Stimulated activated naive CD8-positive, alpha-beta T cell treated with anti-CD3 and anti-CD28 coated beads, Interleukin-15, amount 100 ng/mL, for 72 hours (primary cell): ENCODE measurements around the gene MBLAC1.
A peak's percentile ranks its signal among the peaks of the same experiment; 100 is the strongest.

Experiments
- ATAC-seq: fragments of 150-1000 bp; cut with Tn5 transposase; 2 replicates; pipeline ENCODE4 v1.10.0; 2021; ENCODE audit warnings: mild to moderate bottlenecking, moderate library complexity
- DNase-seq, 2 donors: peaks; one replicate each; pipeline ENCODE4 v3.0.0; 2021 to 2022
- H3K27ac Mint-ChIP-seq, 2 donors: one replicate each; pipeline ENCODE4 v1.8.0; 2022; ENCODE audit warnings: mild to moderate bottlenecking in 2 of 2, mixed read lengths in 2 of 2, moderate library complexity in 2 of 2
- H3K27me3 Mint-ChIP-seq: one replicate; pipeline ENCODE4 v1.8.0; 2022; ENCODE audit warnings: mixed read lengths
- H3K4me1 Mint-ChIP-seq: one replicate; pipeline ENCODE4 v1.8.0; 2022; ENCODE audit warnings: mild to moderate bottlenecking, mixed read lengths
- H3K4me3 Mint-ChIP-seq, 2 donors: one replicate each; pipeline ENCODE4 v1.8.0; 2022; ENCODE audit warnings: mild to moderate bottlenecking in 2 of 2, mixed read lengths in 2 of 2, moderate library complexity in 1 of 2
- H3K9me3 Mint-ChIP-seq, 2 donors: one replicate each; pipeline ENCODE4 v1.8.0; 2022; ENCODE audit warnings: mixed read lengths in 2 of 2

Gene MBLAC1

DNA sequence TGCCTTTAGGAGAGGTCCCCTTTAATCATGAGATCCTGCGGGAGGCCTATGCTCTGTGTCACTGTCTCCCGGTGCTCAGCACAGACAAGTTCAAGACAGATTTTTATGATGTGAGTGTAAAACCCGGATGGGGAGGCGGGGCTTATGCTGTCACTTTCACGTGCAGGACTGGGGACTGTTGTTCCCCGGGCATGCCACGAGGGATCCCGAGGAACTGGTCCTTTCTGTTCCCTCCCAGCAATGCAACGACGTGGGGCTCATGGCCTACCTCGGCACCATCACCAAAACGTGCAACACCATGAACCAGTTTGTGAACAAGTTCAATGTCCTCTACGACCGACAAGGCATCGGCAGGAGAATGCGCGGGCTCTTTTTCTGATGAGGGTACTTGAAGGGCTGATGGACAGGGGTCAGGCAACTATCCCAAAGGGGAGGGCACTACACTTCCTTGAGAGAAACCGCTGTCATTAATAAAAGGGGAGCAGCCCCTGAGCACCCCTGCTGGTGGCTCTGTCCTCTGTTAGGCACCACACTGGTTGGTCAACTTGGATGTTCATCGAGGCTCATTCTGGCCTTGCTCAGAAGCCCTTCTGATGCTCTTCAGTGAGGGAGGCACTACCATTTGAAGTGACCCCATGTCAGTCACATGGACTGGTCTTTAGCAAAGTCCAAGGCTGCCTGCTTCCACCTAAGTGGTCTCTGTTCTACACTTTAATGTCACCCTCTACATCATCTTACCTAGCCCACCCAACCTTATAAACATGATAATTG, 35.2 kb upstream of the MBLAC1 start:
- DNase-seq (peak in 1 of 2 donors; percentile 23), ATAC-seq (peak; percentile 26)
- Mint-ChIP-seq H3K4me3 (peak overlapping the region in 1 of 2 donors; percentile 23), H3K4me1 (peaks cover 76% of the 10 kb centered on the region), H3K27ac (peak overlapping the region in 1 of 2 donors; percentile 87), H3K27me3 (no peaks in the 10 kb centered on the region), H3K9me3 (no peaks in the 10 kb centered on the region)

- Mint-ChIP-seq H3K27me3 (no peaks in the 10 kb centered on the region), H3K9me3 (no peaks in the 10 kb centered on the region), H3K4me1 (peaks cover 80% of the 10 kb centered on the region), H3K4me3 (no peak overlapping the region), H3K27ac (peak overlapping the region in 1 of 2 donors; percentile 93)
- ATAC-seq (no peak), DNase-seq (no peak)
Observed at GRCh38 chr7:100093054-100093453, 33.7 kb upstream of the MBLAC1 start.

DNA sequence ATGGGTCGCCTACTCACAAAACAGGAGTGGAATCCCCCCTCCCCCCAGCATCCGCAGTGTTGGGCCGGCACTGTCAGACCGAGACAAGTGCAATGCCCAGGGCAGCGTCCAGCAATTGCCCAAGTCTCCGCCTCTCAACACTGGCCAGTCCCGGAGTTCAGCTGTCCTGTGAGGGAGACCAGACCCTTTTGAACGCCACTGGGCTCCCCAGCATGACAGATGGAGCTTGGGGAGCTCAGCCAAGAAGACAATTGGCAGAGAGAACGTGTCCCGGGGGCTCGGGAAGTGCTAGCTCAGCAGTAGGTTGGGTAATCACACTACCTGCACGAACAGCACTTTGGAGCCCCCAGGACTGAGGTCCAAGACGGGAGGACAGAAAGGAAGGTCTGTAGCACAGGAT, 33.3 kb upstream of the MBLAC1 start:
- H3K4me1 Mint-ChIP-seq, result peaks cover 82% of the 10 kb centered on the region
- no peak for ATAC-seq
- no peak for DNase-seq
- no peaks in the 10 kb centered on the region for H3K27me3 Mint-ChIP-seq
- H3K9me3 Mint-ChIP-seq, result no peaks in the 10 kb centered on the region
- H3K4me3 Mint-ChIP-seq, result peak overlapping the region in 1 of 2 donors; percentile 18
- H3K27ac Mint-ChIP-seq, result peak overlapping the region in 1 of 2 donors; percentile 93

DNA sequence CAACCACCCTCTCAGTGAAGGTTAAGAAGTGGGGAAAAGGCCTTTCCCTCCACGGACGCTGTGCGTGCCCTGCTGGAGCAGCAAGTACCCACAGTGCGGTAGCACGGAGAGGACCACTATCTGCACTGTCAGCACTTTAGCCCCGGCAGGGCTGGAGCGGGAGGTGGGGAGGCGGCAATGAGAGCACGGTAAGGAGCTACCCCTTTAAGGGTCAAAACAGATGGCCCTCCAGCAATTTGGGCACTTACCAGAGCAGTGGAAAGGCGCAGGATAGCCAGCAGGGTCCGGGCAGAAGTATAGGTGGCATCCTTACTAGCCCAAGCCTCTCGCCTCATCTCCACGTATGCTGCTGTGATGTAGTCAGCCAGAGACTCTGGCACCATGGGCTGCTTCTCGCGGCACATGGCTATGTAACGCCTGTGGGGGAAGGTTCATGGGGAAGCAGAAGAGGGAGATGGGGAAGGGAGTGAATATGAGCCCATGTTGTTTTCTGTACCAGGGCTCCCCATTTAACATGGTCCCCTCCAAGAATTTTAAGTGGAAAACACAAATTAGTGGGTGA, 32.8 kb upstream of the MBLAC1 start:
- Mint-ChIP-seq H3K27ac (peak overlapping the region in 1 of 2 donors; percentile 93), H3K27me3 (no peaks in the 10 kb centered on the region), H3K4me3 (peak overlapping the region in 1 of 2 donors; percentile 18), H3K4me1 (peaks cover 87% of the 10 kb centered on the region), H3K9me3 (no peaks in the 10 kb centered on the region)
- no peak for DNase-seq
- ATAC-seq, result no peak

GRCh38 chr7:100095289-100095688, 31.5 kb upstream of the MBLAC1 start:
- Mint-ChIP-seq H3K4me3 (no peak overlapping the region), H3K27ac (peak overlapping the region in 1 of 2 donors; percentile 87), H3K27me3 (no peaks in the 10 kb centered on the region), H3K9me3 (no peaks in the 10 kb centered on the region), H3K4me1 (peaks cover 88% of the 10 kb centered on the region)
- DNase-seq (no peak), ATAC-seq (no peak)

- no peaks in the 10 kb centered on the region for H3K9me3 Mint-ChIP-seq
- peak overlapping the region in 1 of 2 donors; percentile 5 for H3K4me3 Mint-ChIP-seq
- ATAC-seq, result no peak
- H3K4me1 Mint-ChIP-seq, result peaks cover 88% of the 10 kb centered on the region
- peak overlapping the region in 1 of 2 donors; percentile 87 for H3K27ac Mint-ChIP-seq
- H3K27me3 Mint-ChIP-seq, result no peaks in the 10 kb centered on the region
- no peak for DNase-seq
Observed at GRCh38 chr7:100095704-100096103, 31.1 kb upstream of the MBLAC1 start.

DNA sequence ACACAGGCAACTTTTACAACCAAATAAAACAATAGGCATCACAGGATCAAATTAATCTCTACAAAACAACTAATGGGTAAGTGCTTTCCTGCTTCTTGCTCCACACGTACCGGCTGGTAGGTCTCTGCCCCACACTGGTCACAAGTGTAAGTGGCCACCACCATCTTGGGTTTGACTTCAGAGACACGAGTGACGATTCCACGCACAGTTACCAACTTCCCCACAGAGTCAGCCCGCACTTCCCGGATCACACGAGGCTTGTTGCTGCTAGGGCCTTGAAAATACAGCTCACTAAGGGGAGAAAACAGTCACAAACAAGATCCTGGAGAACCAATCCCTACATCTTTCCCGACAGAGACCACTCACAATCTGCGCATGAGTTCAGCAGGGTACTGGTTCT, 27.9 kb upstream of the MBLAC1 start:
- DNase-seq (no peak), ATAC-seq (no peak)
- Mint-ChIP-seq H3K27me3 (no peaks in the 10 kb centered on the region), H3K4me3 (peak overlapping the region; percentile 94 to 95), H3K9me3 (no peaks in the 10 kb centered on the region), H3K27ac (peak overlapping the region; percentile 3 to 100), H3K4me1 (peaks cover 71% of the 10 kb centered on the region)

- Mint-ChIP-seq H3K27me3 (no peaks in the 10 kb centered on the region), H3K4me3 (peak overlapping the region; percentile 94 to 95), H3K9me3 (no peaks in the 10 kb centered on the region), H3K27ac (peak overlapping the region in 1 of 2 donors; percentile 100), H3K4me1 (peaks cover 68% of the 10 kb centered on the region)
- ATAC-seq, result no peak
- DNase-seq, result no peak
Observed at GRCh38 chr7:100099452-100099851, 27.3 kb upstream of the MBLAC1 start.

DNA sequence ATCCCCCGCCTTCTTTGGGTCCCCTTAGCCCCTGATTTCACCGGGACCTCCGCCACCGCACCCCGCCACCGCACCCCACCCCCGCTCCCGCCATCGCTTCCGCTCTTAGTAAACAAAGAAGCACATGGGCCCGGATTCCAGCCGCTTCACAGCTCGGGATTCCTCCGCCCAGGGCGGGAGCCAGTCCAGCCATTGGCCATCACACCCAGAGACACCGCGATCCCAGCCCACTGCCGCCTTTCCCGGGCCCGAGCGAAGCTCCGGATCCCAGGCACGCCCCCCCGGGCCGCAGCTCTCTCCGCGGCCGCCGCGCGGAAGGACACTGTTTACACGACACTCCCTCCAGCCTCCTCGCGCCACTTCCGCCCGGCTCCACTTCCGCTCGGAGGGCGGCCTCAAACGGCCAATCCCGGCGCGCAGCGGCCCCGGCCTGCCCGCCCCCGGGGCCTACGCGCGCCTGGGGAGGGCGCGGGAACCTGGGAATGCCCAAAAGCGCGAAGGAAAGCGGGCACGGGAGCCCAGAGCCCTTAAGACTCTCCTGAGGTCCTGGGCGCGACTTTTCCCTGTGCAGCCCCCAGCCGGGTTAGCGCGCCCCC, 26.2 kb upstream of the MBLAC1 start:
- Mint-ChIP-seq H3K27me3 (no peaks in the 10 kb centered on the region), H3K9me3 (no peaks in the 10 kb centered on the region), H3K4me3 (peak overlapping the region; percentile 94 to 95), H3K4me1 (peaks cover 61% of the 10 kb centered on the region), H3K27ac (peak overlapping the region; percentile 97 to 100)
- DNase-seq, result peak; percentile 88 to 89
- ATAC-seq, result peak; percentile 83

DNA sequence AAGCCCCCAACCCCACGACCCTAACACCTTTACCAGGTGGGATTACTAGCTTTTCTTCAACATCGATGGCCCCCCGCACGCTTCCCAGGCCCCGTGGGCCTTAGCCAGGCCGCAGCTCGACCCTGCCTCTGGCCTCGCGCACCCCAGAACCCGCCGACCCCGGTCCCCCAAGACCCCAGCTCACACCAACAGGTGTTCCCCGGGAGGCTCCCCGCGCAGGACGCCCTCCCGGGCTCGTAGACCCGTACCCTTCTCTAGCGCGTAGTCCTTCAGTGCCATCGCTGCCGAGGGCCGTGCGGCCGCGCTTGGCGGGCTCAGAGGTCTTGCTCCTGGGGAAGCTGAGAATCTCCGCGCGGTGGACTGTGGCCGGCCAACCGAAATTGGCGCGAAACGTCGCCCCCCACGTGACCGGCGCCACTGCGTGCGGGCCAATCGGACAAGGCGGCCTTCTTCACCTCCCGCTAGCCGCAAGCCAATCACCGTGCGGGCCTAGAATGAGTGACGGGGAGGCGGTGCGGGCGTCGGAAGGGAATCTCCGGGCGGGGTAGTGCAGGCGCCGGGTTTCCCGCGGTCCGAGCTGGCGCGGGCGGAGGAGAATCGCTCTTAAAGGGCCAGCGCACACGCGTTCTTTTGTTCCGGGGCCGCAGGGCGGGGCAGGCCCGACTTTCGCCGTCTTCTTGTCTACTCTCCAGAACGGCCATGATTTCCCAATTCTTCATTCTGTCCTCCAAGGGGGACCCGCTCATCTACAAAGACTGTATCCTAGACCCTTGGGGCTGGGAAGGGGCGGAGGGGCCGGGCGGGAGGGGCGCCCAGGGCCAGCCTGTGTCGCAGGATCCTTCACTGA, 25.5 kb upstream of the MBLAC1 start, which contains the start of the genes AP4M1 and MCM7:
Gene AP4M1, plus strand, starts transcription at position 628 of the 847 bp plus-strand sequence. Its CDS starts 72 bp downstream, at position 700.
Gene MCM7, minus strand, starts transcription at position 382 of the 847 bp plus-strand sequence. Its CDS starts 103 bp downstream, at position 279.
- Mint-ChIP-seq H3K27me3 (no peaks in the 10 kb centered on the region), H3K9me3 (no peaks in the 10 kb centered on the region), H3K4me1 (peaks cover 54% of the 10 kb centered on the region), H3K4me3 (peak within 1 kb of the TSS; percentile 94 to 95), H3K27ac (peak within 1 kb of the TSS; percentile 97 to 100)
- DNase-seq, result peak; percentile 97 to 99
- peak; percentile 93 for ATAC-seq

- Mint-ChIP-seq H3K4me1 (peaks cover 51% of the 10 kb centered on the region), H3K9me3 (no peaks in the 10 kb centered on the region), H3K27ac (no peak overlapping the region), H3K4me3 (peak overlapping the region; percentile 94 to 95), H3K27me3 (no peaks in the 10 kb centered on the region)
- ATAC-seq, result no peak
- no peak for DNase-seq
Observed at GRCh38 chr7:100102950-100103840, 23.6 kb upstream of the MBLAC1 start.

- ATAC-seq (no peak), DNase-seq (no peak)
- Mint-ChIP-seq H3K9me3 (no peaks in the 10 kb centered on the region), H3K4me1 (peaks cover 27% of the 10 kb centered on the region), H3K27me3 (no peaks in the 10 kb centered on the region), H3K27ac (no peak overlapping the region), H3K4me3 (no peak overlapping the region)
Observed at GRCh38 chr7:100105534-100105933, 21.2 kb upstream of the MBLAC1 start.

GRCh38 chr7:100106633-100107032, 20.1 kb upstream of the MBLAC1 start:
- Mint-ChIP-seq H3K4me3 (no peak overlapping the region), H3K9me3 (no peaks in the 10 kb centered on the region), H3K27me3 (no peaks in the 10 kb centered on the region), H3K4me1 (peaks cover 25% of the 10 kb centered on the region), H3K27ac (peak overlapping the region in 1 of 2 donors; percentile 85)
- no peak for DNase-seq
- no peak for ATAC-seq

- Mint-ChIP-seq H3K4me3 (no peak overlapping the region), H3K9me3 (no peaks in the 10 kb centered on the region), H3K27me3 (no peaks in the 10 kb centered on the region), H3K4me1 (peaks cover 24% of the 10 kb centered on the region), H3K27ac (no peak overlapping the region)
- DNase-seq (no peak), ATAC-seq (no peak)
Observed at GRCh38 chr7:100107125-100107737, 19.5 kb upstream of the MBLAC1 start.
